Mammary epithelial cell (primary cell): ENCODE measurements around the gene SOD2.
"Not testable (repeated sequence)": the region's sequence is repeated elsewhere in the genome, so short reads cannot be mapped to it uniquely, and the experiment has no call there.

Experiments
- EZH2 ChIP-seq: IDR thresholded peaks from 2 replicates; pipeline ENCODE4 v1.6.1; 2012; ENCODE audit warnings: low read length, inconsistent platforms, borderline replicate concordance
- TF ChIP-seq, protein P1 (sequence below), 2 donors: IDR thresholded peaks in 1 of 2; conservative IDR thresholded peaks in 1 of 2; 2 replicates each; pipeline ENCODE4 v1.5.1; 2011 to 2012; ENCODE audit warnings: inconsistent platforms in 2 of 2, low read length in 2 of 2, mild to moderate bottlenecking in 2 of 2, control low read depth in 1 of 2, low read depth in 1 of 2; ENCODE audit not compliant: insufficient read depth in 1 of 2; ENCODE audit errors: extremely low read depth in 1 of 2

DNA sequence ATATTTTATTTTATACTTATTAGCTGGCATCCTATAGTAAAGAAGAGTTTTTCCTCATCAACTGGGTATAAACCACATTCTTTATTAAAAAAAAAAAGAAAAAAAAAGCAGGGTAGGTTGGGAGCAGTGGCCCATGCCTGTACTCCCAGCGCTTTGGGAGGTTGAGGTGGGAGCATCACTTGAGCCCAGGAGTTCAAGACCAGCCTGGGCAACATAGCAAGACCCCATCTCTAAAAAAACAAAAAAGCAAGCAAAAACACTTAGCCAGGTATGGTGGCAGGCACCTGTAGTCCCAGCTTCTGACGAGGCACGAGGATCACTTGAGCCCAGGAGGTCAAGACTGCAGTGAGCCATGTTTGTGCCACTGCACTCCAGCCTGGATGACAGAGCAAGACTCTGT, 28.9 kb upstream of the SOD2 start:
- TF ChIP-seq, protein P1, sequence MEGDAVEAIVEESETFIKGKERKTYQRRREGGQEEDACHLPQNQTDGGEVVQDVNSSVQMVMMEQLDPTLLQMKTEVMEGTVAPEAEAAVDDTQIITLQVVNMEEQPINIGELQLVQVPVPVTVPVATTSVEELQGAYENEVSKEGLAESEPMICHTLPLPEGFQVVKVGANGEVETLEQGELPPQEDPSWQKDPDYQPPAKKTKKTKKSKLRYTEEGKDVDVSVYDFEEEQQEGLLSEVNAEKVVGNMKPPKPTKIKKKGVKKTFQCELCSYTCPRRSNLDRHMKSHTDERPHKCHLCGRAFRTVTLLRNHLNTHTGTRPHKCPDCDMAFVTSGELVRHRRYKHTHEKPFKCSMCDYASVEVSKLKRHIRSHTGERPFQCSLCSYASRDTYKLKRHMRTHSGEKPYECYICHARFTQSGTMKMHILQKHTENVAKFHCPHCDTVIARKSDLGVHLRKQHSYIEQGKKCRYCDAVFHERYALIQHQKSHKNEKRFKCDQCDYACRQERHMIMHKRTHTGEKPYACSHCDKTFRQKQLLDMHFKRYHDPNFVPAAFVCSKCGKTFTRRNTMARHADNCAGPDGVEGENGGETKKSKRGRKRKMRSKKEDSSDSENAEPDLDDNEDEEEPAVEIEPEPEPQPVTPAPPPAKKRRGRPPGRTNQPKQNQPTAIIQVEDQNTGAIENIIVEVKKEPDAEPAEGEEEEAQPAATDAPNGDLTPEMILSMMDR (conservative IDR thresholded peaks at IDR 0.05 in 1 of 2, IDR thresholded peaks at IDR 0.05 in 1 of 2; ENCODE audit: extremely low read depth in 1 of 2, insufficient read depth in 1 of 2, low read depth in 1 of 2, low read length in 2 of 2), result not testable (repeated sequence)
- not testable (repeated sequence) for TF ChIP-seq EZH2
